GM19043 (cell line): ENCODE measurements around the gene CCDC8.
"Not testable (repeated sequence)": the region's sequence is repeated elsewhere in the genome, so short reads cannot be mapped to it uniquely, and the experiment has no call there.

Experiments
- ATAC-seq: cut with Tn5 transposase; IDR thresholded peaks from one replicate; pipeline ENCODE4 v1.9.1; 2021; ENCODE audit warnings: low read depth; ENCODE audit not compliant: unreplicated experiment

CCDC8 gene, protein sequence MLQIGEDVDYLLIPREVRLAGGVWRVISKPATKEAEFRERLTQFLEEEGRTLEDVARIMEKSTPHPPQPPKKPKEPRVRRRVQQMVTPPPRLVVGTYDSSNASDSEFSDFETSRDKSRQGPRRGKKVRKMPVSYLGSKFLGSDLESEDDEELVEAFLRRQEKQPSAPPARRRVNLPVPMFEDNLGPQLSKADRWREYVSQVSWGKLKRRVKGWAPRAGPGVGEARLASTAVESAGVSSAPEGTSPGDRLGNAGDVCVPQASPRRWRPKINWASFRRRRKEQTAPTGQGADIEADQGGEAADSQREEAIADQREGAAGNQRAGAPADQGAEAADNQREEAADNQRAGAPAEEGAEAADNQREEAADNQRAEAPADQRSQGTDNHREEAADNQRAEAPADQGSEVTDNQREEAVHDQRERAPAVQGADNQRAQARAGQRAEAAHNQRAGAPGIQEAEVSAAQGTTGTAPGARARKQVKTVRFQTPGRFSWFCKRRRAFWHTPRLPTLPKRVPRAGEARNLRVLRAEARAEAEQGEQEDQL

DNA sequence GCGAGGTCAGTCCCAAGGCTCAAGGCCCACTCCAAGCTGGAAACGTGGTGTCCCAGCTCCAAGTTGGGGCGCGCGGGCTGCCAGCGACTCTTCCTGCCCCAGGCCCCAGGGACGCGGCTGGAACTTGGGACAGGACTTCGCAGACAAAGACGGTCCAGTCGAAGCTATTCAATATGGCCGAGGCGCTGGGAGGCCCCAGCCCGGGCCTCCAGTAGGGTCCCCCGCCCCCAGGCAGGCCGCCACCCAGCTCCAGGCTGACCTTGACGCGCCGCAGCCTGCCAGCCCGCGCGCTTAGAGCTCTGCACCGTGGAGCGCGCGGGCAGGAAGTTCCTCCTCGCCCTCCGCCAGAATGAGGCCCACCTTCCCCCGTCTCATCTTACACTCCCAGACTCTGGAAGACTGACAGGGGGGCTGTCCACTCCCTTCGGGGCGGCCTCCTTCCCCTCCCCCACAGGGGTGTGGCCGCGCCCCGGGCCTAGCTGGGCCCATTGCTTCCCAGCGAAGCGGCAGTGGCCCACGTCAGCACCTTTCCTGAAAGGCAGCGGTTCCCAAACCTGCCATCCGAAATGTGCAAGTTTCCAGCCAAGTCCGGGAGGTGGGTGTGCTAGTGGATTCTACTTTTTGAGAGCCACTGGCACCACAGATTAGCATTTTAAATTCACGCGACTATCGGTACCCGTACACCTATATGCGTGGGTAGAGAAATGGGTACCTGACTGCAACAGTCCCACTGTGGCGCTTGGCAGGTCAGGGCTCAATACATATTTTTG lies at the start of gene CCDC8:
Gene CCDC8, minus strand, starts transcription at position 303 of the 770 bp plus-strand sequence. CDS start 754 bp downstream, outside the sequence.
- no peak for ATAC-seq

DNA sequence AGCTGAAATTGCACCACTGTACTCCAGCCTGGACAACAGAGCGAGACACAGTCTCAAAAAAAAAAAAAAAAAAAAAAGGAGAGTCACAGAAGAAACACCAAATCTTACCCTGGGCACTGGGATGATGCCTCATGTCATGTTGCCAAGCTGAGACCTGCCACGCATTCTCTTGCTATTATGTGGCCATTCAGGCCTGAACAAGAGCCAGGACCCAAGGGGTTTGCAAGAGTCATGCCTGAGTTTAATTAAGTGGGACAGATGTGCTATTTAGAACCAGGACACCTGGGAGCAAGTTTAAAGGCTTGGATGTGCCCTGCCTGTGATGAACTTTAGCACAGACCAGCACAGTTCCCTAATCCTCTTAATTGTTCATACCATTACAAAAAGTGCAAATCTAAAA lies 48.2 kb upstream of the CCDC8 start:
- no peak for ATAC-seq

DNA sequence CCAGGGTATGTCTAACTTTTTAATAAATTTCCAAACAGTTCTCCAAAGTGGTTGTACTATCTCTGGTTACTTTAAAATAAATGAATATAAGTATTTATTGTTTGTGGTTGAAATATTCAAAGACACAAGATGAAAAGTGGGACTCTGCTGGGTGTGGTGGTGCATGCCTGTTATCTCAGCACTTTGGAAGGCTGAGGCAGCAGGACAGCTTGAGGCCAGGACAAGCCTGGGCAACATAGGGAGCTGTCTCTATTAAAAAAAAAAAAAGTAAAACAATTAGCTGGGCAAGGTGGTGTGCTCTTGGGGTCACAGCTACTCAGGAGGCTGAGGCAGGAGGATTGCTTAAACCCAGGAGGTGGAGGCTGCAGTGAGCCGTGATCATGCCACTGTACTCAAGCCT lies 47.6 kb upstream of the CCDC8 start:
- no peak for ATAC-seq

DNA sequence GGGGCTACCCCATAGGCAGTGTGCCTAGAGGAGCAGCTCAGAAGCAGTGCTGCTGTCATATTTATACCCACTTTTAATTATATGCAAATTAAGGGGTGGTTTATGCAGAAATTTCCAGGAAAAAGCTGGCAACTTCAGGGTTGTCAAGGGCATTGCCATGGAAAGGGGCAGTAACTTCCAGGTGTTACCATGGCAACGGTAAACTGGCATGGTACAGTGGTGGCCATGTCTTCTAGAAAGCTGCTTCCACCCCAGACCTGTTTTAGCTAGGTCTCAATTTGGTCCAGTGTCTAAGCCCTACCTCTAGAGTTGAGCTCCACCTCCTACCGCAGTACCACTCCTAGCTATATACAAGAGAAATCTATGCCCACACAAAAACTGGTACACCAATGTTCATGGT lies 46.7 kb upstream of the CCDC8 start:
- ATAC-seq: no peak

DNA sequence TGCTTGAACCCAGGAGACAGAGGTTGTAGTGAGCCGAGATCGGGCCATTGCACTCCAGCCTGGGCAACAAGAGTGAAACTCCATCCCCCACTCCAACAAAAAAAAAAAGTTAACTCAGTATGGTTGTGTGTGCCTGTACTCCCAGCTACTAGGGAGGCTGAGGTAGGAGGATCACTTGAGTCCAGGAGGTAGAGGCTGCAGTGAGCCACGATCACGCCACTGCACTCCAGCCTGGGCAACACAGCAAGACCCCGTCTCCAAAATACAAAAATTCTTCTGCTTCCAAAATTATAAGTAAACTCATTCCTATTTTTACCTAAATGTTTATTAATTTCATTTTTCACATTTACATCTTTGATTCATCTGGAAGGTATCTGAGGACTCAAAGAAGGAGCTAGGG lies 43.6 kb upstream of the CCDC8 start:
- ATAC-seq: no peak

DNA sequence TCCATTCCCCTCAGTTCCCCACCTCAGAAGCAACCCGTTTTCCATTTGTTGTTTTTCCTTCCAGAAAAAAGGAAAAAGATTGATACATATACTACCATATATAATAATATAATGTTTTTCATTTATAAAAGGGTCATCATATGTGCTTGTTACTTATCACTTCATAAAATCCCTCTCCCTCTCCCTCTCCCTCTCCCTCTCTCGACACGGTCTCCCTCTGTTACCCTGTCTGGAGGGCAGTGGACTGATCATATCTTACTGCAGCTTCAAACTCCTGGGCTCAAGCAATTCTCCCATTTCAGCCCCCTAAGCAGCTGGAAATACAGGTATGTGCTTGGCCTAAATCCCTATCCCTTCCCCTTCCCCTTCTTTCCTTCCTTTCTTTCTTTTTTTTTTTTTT lies 40.9 kb upstream of the CCDC8 start:
- ATAC-seq: no peak

DNA sequence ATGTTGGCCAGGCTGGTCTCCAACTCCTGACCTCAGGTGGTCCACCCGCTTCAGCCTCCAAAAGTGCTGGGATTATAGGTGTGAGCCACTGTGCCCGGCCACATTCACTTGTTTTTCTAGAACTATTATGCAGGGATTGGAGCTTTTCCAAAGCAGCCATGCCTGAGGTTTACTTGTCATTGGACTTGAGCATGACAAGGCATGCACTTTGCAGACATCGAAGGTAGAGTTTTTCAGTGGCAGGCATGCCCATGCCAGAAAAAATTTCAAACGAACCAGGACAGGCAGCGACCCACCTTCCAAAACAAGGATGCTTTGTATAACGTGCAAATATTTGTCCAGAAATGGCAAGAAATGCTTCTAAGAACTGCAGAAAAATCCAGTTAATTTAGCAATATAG lies 40.3 kb upstream of the CCDC8 start:
- no peak for ATAC-seq

DNA sequence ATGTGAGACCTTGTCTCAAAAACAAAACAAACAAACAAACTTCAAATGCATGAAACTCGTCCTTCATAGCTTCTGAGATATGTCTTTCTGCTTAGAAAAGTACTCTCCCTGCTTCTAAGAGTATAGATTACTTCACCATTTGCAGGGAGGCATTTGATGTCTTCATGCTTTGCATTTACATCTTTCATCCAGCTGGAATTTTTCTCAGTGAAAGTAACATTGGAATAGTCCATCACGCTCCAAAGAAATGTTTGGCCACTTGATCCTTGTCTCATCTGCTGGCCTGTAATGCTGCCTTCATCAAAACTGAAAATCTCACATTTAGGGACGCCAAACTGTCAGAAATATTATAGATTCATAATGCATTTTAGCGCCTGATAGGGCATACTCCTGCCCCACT lies 38.8 kb upstream of the CCDC8 start:
- ATAC-seq: no peak

DNA sequence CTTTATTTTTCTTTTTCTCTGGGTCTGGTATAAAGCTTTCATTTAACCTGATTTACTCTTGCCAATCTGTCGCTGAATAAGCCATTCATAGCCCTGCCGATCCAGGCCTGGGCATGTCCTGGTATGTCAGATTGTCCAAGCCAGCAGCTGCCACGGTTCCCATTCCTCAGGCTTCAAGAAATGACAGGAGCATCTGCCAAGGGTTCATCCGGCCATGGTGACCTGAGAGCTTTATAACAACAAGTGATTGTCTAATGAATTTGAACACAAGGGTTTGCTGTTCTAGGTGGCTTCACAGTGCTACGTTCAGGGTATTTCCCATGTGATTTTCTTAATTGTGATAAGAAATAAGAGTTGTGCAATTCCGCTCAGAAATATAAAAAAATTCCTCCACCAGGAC lies 38.0 kb upstream of the CCDC8 start:
- no peak for ATAC-seq

DNA sequence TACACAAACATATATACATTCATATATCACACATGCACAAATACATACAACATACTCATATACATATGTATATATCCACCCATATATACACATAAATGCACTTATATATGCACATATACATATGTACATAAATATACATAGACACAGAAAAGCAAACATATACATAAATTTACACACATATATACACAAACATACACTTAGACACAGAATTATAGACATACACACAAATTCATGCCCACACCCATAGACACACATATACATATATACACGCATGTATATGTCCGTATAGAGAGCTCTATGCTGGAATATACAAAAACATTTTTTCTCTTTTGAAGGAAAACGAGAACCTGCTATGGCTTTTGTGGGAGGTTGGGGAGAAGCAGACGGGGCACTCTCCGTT lies 37.4 kb upstream of the CCDC8 start:
- ATAC-seq: no peak

DNA sequence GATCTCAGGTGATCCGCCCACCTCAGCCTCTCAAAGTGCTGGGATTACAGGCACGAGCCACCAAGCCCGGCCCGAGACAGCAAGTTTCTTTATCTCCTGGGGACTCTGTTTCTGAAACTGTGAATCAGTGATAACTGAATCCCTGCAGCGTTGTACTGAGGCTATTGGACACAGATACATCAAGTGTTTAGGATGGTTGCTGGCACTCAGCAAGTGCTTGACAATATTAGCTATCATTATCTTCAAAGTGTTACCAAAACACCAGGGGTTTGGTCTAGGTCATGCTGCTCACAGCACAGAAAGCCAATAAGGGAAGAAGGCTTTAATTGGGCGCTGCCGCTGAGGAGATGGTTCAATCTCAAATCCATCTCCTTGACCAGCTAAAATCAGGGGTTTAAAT lies 35.9 kb upstream of the CCDC8 start:
- ATAC-seq: no peak

DNA sequence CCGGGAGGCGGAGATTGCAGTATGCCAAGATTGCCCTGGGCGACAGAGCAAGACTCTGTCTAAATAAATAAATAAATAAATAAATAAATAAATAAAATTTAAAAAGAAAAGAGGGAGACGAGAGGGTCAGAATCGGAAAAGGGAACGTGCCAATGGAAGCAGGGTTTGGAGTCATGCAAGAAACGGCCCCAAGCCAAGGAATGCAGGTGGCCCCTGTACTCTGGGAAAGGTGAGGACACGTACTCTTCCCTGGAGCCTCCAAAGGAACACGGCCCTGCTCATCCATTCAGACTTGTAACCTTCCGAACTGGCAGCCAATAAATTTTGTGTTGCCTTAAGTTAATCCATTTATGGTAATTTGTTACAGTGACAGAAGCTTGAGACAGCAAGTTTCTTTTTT lies 35.2 kb upstream of the CCDC8 start:
- ATAC-seq: no peak

DNA sequence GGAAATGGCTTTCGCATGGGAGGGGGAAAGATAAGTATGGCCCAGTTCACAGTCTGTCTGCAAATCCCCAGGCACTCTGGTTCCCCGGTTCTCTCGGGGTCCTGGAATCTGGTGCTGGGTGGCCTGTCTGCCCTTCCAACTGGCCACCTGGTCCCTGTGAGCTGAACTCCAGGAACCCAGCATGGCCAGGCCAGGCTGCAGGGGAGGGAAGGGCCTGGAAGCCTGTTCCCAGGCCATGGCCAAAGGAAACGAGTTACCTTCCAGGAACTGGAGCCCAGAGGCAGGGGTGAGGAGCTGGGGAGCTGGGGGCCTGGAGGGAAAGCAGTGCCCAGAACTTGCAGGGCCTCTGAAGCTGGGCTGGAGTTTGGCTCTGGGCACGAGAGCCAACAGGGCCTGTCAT lies 34.5 kb upstream of the CCDC8 start:
- ATAC-seq: no peak

DNA sequence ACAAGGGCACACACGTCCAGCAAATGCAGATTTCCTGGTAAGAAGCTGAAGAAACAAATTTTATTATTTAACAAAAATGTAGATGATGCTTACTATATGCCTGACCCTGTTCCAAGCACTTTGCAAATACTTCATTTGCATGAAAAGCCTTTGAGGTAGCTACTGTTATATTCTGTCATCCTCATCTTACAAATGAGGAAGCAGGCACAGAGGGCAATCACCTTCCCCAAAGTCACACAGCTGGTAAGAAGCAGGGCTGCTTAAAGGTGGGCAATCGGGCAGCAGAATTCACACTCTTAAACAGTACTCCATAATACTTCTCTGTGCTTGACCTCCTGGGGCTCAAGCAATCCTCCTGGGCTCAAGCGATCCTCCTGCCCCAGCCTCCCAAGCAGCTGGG lies 33.6 kb upstream of the CCDC8 start:
- no peak for ATAC-seq

DNA sequence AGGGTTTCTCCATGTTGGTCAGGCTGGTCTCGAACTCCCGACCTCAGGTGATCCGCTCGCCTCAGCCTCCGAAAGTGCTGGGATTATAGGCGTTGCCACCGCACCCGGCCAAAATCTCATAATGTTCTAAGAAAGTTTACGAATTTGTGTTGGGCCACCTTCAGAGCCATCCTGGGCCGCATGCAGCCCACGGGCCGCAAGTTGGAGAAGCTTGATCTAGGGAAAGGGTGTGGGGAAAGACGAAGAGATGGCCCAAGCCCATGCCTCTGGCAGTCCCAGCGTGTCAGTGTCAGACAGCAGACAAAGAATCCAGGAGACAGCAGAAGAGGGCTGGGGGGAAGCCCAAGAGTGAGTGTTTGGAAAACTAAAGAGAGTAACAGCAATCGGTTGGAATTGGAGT lies 32.7 kb upstream of the CCDC8 start:
- no peak for ATAC-seq

DNA sequence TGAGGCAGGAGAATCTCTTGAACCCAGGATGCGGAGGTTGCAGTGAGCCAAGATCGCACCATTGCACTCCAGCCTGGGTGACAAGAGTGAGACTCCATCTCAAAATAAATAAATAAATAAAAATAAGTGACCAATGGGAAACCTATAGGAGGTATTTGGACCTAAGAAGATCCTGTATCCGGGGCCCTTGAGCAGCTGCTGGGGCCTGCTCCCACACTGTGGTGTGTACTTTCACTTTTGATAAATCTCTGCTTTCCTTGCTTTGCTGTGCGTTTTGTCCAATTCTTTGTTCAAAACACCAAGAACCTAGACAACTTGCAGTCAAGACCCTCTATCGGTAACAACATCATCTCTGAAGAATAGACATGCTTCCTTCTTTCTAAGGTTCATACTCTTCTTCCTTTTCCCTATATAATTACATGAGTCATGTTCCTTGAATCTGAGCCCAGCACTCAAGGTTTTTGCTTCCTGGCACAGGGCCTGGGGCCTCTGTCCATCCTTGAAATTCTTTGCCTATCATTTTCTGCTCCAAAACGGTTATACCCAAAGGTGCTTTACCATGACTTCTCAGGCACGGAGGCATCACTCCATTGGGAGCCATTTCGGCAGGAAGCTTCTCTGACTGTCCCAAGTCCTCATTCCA lies 29.6 kb upstream of the CCDC8 start:
- no peak for ATAC-seq

DNA sequence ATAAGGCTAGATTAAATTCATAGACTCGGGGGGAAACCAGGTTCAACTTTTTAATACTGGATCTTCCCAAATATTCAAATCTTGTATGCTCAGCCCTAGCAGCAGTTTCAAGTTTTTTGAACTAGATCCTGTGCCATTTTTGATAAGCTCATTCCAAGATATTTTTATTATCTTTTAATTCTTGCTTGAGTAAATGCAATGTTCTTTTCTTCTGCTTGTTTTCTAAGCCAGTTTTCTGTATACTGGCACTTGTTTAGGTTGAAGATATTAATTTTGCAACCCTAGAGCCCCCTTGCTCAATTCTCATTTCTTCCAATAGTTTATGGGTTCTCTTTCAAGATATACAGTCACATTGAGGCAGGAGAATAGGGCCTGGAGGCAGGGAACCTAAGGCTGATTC lies 28.5 kb upstream of the CCDC8 start:
- ATAC-seq: no peak

DNA sequence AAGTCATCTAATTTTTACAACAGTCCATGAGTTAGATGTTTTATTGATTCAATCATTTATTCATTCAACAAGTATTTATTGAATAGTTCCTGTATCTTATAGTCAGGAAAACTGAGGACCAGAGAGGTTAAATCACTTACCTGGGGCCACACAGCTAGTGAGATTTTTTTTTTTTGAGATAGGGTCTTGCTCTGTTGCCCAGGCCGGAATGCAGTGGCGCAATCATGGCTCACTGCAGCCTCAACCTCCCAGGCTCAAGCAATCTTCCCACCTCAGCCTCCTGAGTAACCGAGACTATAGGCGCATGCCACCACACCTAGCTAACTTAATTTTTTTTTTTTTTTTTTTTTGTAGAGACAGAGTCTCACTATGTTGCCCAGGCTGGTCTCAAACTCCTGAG lies 22.3 kb upstream of the CCDC8 start:
- ATAC-seq: not testable (repeated sequence)

DNA sequence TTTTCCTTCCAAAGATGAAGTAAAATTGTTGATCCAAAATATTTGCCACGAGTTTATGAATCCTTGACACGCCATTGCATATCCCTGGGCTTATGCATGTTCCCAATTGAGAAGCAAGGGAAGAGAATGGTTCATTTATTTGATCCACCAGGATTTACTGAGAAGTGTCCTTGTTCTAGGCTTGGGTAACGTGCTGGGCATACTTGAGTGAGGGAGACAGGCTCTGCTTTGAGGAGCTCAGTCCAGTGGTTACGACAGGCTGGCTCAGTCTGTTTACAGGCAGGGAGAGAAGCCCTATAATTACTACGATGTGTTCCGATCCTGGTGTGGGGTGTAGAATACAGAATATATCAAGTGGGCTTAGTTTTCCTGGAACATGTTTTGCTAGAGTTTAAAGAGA lies 21.6 kb upstream of the CCDC8 start:
- no peak for ATAC-seq

DNA sequence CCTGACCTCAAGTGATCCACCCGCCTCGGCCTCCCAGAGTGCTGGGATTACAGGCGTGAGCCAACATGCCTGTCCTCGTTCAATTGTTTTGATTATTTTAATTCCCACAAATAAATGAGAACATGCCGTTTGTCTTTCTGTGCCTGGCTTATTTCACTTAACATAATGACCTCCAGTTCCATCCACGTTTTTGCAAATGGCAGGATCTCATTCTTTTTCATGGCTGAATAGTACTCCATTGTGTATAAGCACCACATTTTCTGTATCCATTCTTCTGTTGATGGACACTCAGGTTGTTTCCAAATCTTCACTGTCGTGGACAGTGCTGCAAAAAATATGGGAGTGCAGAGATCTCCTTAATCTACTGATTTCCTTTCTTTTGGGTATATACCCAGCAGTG lies 20.1 kb upstream of the CCDC8 start:
- not testable (repeated sequence) for ATAC-seq

DNA sequence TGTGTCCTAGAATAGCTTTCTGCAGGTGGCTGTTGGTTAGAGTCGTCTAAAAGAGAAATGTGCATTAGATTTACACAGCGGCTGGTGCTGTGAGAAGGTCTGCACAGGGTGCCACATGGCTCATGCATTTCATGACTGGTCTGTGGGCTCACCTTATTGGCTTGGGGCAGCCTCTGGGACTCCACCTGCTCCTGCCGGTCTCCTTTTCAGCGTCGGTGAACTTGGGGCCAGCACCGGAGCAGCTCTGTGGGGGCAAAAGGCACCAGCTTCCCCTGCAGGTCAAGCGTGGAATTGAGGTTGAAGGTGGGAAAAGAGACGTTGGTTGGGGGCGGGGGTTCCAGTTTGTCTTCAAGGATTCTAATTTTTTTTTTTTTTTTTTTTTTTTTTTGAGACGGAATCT lies 18.5 kb upstream of the CCDC8 start:
- ATAC-seq: no peak
